GM18951 (cell line): ENCODE data around the gene MRGPRE.

ENCODE experiments used
- POLR2A ChIP-seq: IDR thresholded peaks from 4 replicates; pipeline ENCODE4 v1.6.1; 2011; ENCODE audit warnings: mild to moderate bottlenecking; ENCODE audit not compliant: insufficient read length, insufficient read depth; ENCODE audit errors: extremely low read depth
- in situ Hi-C: fragments of 300-500 bp; cut with MboI; formaldehyde crosslinking; loops from one replicate; pipeline ENCODE4 v1.12.0; 2022; ENCODE audit warnings: low sequenced_read_pairs, mixed read lengths, inconsistent platforms; ENCODE audit not compliant: unreplicated experiment

Gene MRGPRE

GRCh38 chr11:3230636-3231549, 1.3 kb downstream of the MRGPRE start:
- in situ Hi-C loops: no loop called here
- no peak for TF ChIP-seq POLR2A

GRCh38 chr11:3229673-3230630, 2.3 kb downstream of the MRGPRE start:
- in situ Hi-C loops: no loop called here
- TF ChIP-seq POLR2A: no peak

GRCh38 chr11:3228445-3228829, 3.8 kb downstream of the MRGPRE start:
- in situ Hi-C loops: no loop called here
- no peak for TF ChIP-seq POLR2A

- in situ Hi-C loops: no loop called here
- TF ChIP-seq POLR2A: no peak
Observed at GRCh38 chr11:3227568-3228444, 4.4 kb downstream of the MRGPRE start.

- in situ Hi-C loops: no loop called here
- no peak for TF ChIP-seq POLR2A
Observed at GRCh38 chr11:3226846-3227567, 5.2 kb downstream of the MRGPRE start.

- TF ChIP-seq POLR2A: no peak
- in situ Hi-C loops: no loop called here
Observed at GRCh38 chr11:3225826-3226750, 6.1 kb downstream of the MRGPRE start.

GRCh38 chr11:3225159-3225758, 7.0 kb downstream of the MRGPRE start:
- in situ Hi-C loops: no loop called here
- TF ChIP-seq POLR2A: no peak

- in situ Hi-C loops: no loop called here
- no peak for TF ChIP-seq POLR2A
Observed at GRCh38 chr11:3224401-3225057, 7.7 kb downstream of the MRGPRE start.

GRCh38 chr11:3223932-3224381, 8.3 kb downstream of the MRGPRE start:
- in situ Hi-C loops: no loop called here
- no peak for TF ChIP-seq POLR2A
